ENCODE data around the gene SFXN4. TPM values are rescaled to one million over a fixed set of nuclear protein-coding genes. Genes with fewer than 3 reads are reported as not detected.
A peak's percentile ranks its signal among the peaks of the same experiment; 100 is the strongest.

SFXN4 gene
- total RNA-seq, 1 experiment from 2014 or later, result 21.9 TPM

- H3K23ac ChIP-seq (ENCODE audit: insufficient read length, low read depth, low read length), result no peak overlapping the region
- DNase-seq, result peak; percentile 64
- no peaks in the 10 kb centered on the region for H3K79me2 ChIP-seq (ENCODE audit: insufficient read depth, low read length)
- peak overlapping the region; percentile 78 to 97 (median 95); a peak in 3 of 7 replicates for H3K27ac Mint-ChIP-seq
- H3K27me3 Mint-ChIP-seq (ENCODE audit: low read depth), result peaks cover 24% of the 10 kb centered on the region
- H4K91ac ChIP-seq (ENCODE audit: insufficient read length, low read depth, low read length), result no peak overlapping the region
- H2AK5ac ChIP-seq (ENCODE audit: insufficient read length, low read length), result no peak overlapping the region
- H4K5ac ChIP-seq (ENCODE audit: insufficient read length, low read depth, low read length), result no peak overlapping the region
- H2BK120ac ChIP-seq (ENCODE audit: low read depth, low read length, poor library complexity, severe bottlenecking), result no peak overlapping the region
- no peak overlapping the region for H3K9ac ChIP-seq (ENCODE audit: extremely low read depth, insufficient read length, low read length)
- H3K4ac ChIP-seq (ENCODE audit: low read depth, low read length), result no peak overlapping the region; the same call in 1 of the 2 replicates
- H4K20me1 ChIP-seq (ENCODE audit: control insufficient read depth, insufficient read depth, insufficient read length), result no peaks in the 10 kb centered on the region
- H3K4me1 ChIP-seq (ENCODE audit: insufficient read depth, low read length), result no peaks in the 10 kb centered on the region
- no peaks in the 10 kb centered on the region for H3K79me1 ChIP-seq (ENCODE audit: insufficient read depth, low read depth, low read length, poor library complexity, severe bottlenecking)
- no peak overlapping the region for H2AFZ ChIP-seq (ENCODE audit: low read length)
- no peaks in the 10 kb centered on the region; a peak in 1 of 7 replicates for H3K36me3 Mint-ChIP-seq (ENCODE audit: insufficient read depth in 1 of 3, low read depth in 3 of 3)
- peak overlapping the region; percentile 89 for H3K14ac ChIP-seq (ENCODE audit: insufficient read depth, low read length)
- peaks cover 12% of the 10 kb centered on the region; the same call in 1 of the 2 replicates for H3K27me3 ChIP-seq (ENCODE audit: insufficient read depth, low read length)
- H3K56ac ChIP-seq (ENCODE audit: insufficient read length, low read depth, low read length), result no peak overlapping the region
- H3T11ph ChIP-seq (ENCODE audit: low read length), result no peak overlapping the region
- no peak overlapping the region for H2BK12ac ChIP-seq (ENCODE audit: insufficient read length, low read depth, low read length)
- no peaks in the 10 kb centered on the region for H3K9me3 ChIP-seq (ENCODE audit: control insufficient read depth, low read depth, low read length)
- peak overlapping the region; percentile 61 for H3K18ac ChIP-seq (ENCODE audit: insufficient read length, low read depth, low read length)
- H2BK5ac ChIP-seq (ENCODE audit: insufficient read length, low read length), result no peak overlapping the region
- H4K8ac ChIP-seq (replicated peaks; ENCODE audit: insufficient read length, low read depth, low read length), result no peak overlapping the region
- no peaks in the 10 kb centered on the region; a peak in 2 of 5 replicates for H3K9me3 Mint-ChIP-seq
- H3K4me2 ChIP-seq (ENCODE audit: insufficient read depth, insufficient read length, low read length), result peak overlapping the region; percentile 68
- H3K4me3 Mint-ChIP-seq, result peak overlapping the region; percentile 77 to 92
- no peak overlapping the region for H3K27ac ChIP-seq (ENCODE audit: insufficient read length, low read depth, low read length)
- no peak overlapping the region for H2BK15ac ChIP-seq (ENCODE audit: low read depth, low read length)
- H3K4me1 Mint-ChIP-seq, result peaks cover 40 to 41% of the 10 kb centered on the region in 2 experiments
- peaks cover 6% of the 10 kb centered on the region for H3K23me2 ChIP-seq (ENCODE audit: insufficient read length, low read depth, low read length, poor library complexity, severe bottlenecking)
- TF ChIP-seq CTCF (conservative IDR thresholded peaks at IDR 0.05), result peak; percentile 73
- WGBS (ENCODE audit: extremely low coverage, insufficient read length, low lambda C conversion rate), result no CpG with 5 or more reads among the region's 97 CpGs
- H2BK20ac ChIP-seq (ENCODE audit: low read depth, low read length, poor library complexity, severe bottlenecking), result no peak overlapping the region
Observed at GRCh38 chr10:119206603-119207365, 41.3 kb upstream of the SFXN4 start.

All from H9 (cell line).